ENCODE results near the gene FMN1.

GRCh38 chr15:33101036-33101435, 93.5 kb downstream of the FMN1 start:
- TF ChIP-seq, protein P1, sequence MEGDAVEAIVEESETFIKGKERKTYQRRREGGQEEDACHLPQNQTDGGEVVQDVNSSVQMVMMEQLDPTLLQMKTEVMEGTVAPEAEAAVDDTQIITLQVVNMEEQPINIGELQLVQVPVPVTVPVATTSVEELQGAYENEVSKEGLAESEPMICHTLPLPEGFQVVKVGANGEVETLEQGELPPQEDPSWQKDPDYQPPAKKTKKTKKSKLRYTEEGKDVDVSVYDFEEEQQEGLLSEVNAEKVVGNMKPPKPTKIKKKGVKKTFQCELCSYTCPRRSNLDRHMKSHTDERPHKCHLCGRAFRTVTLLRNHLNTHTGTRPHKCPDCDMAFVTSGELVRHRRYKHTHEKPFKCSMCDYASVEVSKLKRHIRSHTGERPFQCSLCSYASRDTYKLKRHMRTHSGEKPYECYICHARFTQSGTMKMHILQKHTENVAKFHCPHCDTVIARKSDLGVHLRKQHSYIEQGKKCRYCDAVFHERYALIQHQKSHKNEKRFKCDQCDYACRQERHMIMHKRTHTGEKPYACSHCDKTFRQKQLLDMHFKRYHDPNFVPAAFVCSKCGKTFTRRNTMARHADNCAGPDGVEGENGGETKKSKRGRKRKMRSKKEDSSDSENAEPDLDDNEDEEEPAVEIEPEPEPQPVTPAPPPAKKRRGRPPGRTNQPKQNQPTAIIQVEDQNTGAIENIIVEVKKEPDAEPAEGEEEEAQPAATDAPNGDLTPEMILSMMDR (conservative IDR thresholded peaks at IDR 0.05), result no peak
- TF ChIP-seq EZH2 (IDR thresholded peaks at IDR 0.05; ENCODE audit: low read depth), result no peak
